ENCODE measurements around the gene EXOC2.

- no peak for TF ChIP-seq CTCF (IDR thresholded peaks at IDR 0.05)
- TF ChIP-seq POLR2A (IDR thresholded peaks at IDR 0.05), result no peak
These were observed 109.8 kb downstream of the EXOC2 start for GRCh38 chr6:583116-583515.

All from lower leg skin (tissue), 3 donors.